SU-DHL-6 (cell line): Measurements from ENCODE around the gene ABHD4.

ENCODE experiments used
- CTCF ChIP-seq: fragments of 200-600 bp; sonication (generic); IDR thresholded peaks from one replicate; pipeline ENCODE4 v1.5.1; 2017; ENCODE audit warnings: antibody characterized with exemption, mild to moderate bottlenecking, low read length, moderate library complexity; ENCODE audit not compliant: insufficient read depth, poor library complexity, severe bottlenecking
- EZH2phosphoT487 ChIP-seq: fragments of 200-600 bp; sonication (generic), shearing (Covaris generic); conservative IDR thresholded peaks from 2 replicates; pipeline ENCODE4 v1.6.1; 2018; ENCODE audit warnings: mild to moderate bottlenecking, antibody characterized with exemption, low read length, moderate library complexity, mixed read lengths

- TF ChIP-seq CTCF (no peak), EZH2phosphoT487 (no peak)
Measured at GRCh38 chr14:22598099-22598895, at the start of gene ABHD4.
